Smooth muscle cell (in vitro differentiated cells): Measurements from ENCODE around the gene KLHL15. TPM values are rescaled to one million over a fixed set of nuclear protein-coding genes. Genes with fewer than 3 reads are reported as not detected.

Experiments
- DNase-seq: peaks from one replicate; lab custom pipeline; 2025; ENCODE audit not compliant: unreplicated experiment; lab: John Stamatoyannopoulos, UW
- H2AFZ ChIP-seq: fragments of 200-600 bp; sonication (generic); 2 replicates; pipeline ENCODE4 v1.6.0; 2016; ENCODE audit warnings: antibody characterized with exemption, low read depth, mild to moderate bottlenecking
- H3F3A ChIP-seq: fragments of 200-600 bp; sonication (generic); 2 replicates; pipeline ENCODE4 v1.6.0; 2017; ENCODE audit warnings: antibody characterized with exemption, low read depth
- H3K27ac ChIP-seq: fragments of 200-600 bp; sonication (generic); 2 replicates; pipeline ENCODE4 v1.5.1; 2016; ENCODE audit warnings: low read depth, mild to moderate bottlenecking
- H3K27me3 ChIP-seq: fragments of 200-600 bp; sonication (generic); 2 replicates; pipeline ENCODE4 v1.6.1; 2016; ENCODE audit warnings: low read depth, mild to moderate bottlenecking
- H3K36me3 ChIP-seq: fragments of 200-600 bp; sonication (generic); 2 replicates; pipeline ENCODE4 v1.5.1; 2016; ENCODE audit warnings: low read depth
- H3K4me1 ChIP-seq: fragments of 200-600 bp; sonication (generic); 2 replicates; pipeline ENCODE4 v1.5.1; 2016; ENCODE audit warnings: low read depth
- H3K4me2 ChIP-seq: fragments of 200-600 bp; sonication (generic); 2 replicates; pipeline ENCODE4 v1.6.0; 2016; ENCODE audit warnings: mild to moderate bottlenecking
- H3K4me3 ChIP-seq: fragments of 200-600 bp; sonication (generic); 2 replicates; pipeline ENCODE4 v1.5.1; 2016; ENCODE audit warnings: mild to moderate bottlenecking
- H3K79me2 ChIP-seq: fragments of 200-600 bp; sonication (generic); 2 replicates; pipeline ENCODE4 v1.6.0; 2016; ENCODE audit warnings: low read depth, mild to moderate bottlenecking
- H3K9ac ChIP-seq: fragments of 200-600 bp; sonication (generic); 2 replicates; pipeline ENCODE4 v1.6.0; 2016; ENCODE audit warnings: low read depth
- H3K9me3 ChIP-seq: fragments of 200-600 bp; sonication (generic); replicated peaks from 2 replicates; pipeline ENCODE4 v1.5.1; 2016; ENCODE audit warnings: low read depth
- H4K20me1 ChIP-seq: fragments of 200-600 bp; sonication (generic); 2 replicates; pipeline ENCODE4 v1.6.0; 2016; ENCODE audit warnings: low read depth
- WGBS: methylation state at CpG from one replicate; pipeline ENCODE4 v1.1.7; 2016; ENCODE audit warnings: low lambda C conversion rate; 5-methylcytosine and 5-hydroxymethylcytosine counted together
- polyA plus RNA-seq: library from polyadenylated mRNA; unstranded; fragments of >200 nt; fragmentation: Nextera tagmentation; extraction: Ambion mirVana; gene quantifications from 2 replicates; pipeline ENCODE4 v1.2.1, GENCODE V29; 2016
- total RNA-seq: library from RNA; depleted of rRNA; stranded (reverse); fragments of >200 nt; gene quantifications from 2 replicates; pipeline ENCODE4 v1.2.3, GENCODE V29; 2014
- TF ChIP-seq, protein P1 (sequence below): fragments of 200-600 bp; sonication (generic); IDR thresholded peaks from 2 replicates; pipeline ENCODE4 v1.5.1; 2017; ENCODE audit warnings: borderline replicate concordance, mild to moderate bottlenecking, antibody characterized with exemption; ENCODE audit not compliant: insufficient read depth, poor library complexity, severe bottlenecking

KLHL15 gene
- total and polyA plus RNA-seq, 2 experiments from 2014 or later = 16.8 to 53.3 TPM

DNA sequence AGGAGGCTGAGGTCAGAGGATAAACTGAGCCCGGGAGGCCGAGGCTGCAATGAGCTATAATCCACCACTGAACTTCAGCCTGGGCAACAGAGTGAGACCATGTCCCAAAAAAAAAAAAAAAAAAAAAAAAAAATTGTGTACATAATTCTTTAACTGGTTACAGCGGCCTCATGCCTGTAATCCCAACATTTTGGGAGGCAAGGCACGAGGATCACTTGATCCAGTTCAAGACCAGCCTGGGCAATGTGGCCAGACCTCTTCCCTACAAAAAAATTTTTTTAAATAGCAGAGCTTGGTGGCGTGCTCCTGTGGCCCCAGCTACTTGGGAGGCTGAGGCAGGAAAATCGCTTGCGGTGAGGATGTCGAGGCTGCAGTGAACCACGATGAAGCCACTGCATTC lies 9.3 kb downstream of the KLHL15 start:
- Histone ChIP-seq H3K4me1 (peaks cover 11% of the 10 kb centered on the region), H3K27ac (no peak overlapping the region), H3K4me3 (no peak overlapping the region), H4K20me1 (peaks cover 94% of the 10 kb centered on the region), H3K27me3 (no peaks in the 10 kb centered on the region), H3K9ac (no peak overlapping the region), H3K4me2 (no peak overlapping the region), H3K36me3 (no peaks in the 10 kb centered on the region), H3K9me3 (no peaks in the 10 kb centered on the region), H3K79me2 (peaks cover 100% of the 10 kb centered on the region), H2AFZ (no peak overlapping the region), H3F3A (no peaks in the 10 kb centered on the region)
- 97% methylated on average over 9 of the region's 9 CpGs for WGBS
- TF ChIP-seq, protein P1, sequence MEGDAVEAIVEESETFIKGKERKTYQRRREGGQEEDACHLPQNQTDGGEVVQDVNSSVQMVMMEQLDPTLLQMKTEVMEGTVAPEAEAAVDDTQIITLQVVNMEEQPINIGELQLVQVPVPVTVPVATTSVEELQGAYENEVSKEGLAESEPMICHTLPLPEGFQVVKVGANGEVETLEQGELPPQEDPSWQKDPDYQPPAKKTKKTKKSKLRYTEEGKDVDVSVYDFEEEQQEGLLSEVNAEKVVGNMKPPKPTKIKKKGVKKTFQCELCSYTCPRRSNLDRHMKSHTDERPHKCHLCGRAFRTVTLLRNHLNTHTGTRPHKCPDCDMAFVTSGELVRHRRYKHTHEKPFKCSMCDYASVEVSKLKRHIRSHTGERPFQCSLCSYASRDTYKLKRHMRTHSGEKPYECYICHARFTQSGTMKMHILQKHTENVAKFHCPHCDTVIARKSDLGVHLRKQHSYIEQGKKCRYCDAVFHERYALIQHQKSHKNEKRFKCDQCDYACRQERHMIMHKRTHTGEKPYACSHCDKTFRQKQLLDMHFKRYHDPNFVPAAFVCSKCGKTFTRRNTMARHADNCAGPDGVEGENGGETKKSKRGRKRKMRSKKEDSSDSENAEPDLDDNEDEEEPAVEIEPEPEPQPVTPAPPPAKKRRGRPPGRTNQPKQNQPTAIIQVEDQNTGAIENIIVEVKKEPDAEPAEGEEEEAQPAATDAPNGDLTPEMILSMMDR = no peak
- no peak for DNase-seq

DNA sequence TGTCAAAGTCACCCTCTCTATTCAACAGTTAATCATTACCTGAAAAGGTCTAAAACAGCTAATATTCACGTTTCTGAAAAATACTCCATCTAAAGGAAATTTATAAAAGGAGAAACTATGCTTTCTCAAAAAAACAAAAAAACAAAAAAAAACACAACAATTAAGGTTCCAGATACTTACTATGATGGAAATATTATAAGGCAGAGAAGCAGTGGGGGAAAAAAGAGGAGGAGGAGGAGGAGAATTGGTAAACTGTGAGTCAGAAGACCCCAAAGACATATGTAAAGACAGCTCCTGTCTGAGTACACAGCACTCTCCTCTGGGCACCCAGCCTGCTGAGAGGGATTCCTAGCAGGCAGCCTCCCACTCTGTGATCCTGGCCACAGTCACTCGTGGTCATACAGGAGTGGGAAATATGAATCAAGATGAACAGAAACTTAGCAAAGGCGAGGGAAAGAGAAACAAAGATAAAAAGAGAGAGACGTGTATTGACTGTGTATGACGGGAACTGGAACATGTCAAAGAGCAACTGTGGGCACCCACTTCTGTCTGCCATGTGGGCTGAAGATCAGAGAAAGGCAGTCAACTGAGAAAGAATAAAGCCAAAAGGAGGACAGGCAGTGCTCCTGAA lies 12.5 kb downstream of the KLHL15 start:
- no peak overlapping the region for H3K9ac ChIP-seq
- H3K79me2 ChIP-seq = peaks cover 100% of the 10 kb centered on the region
- H2AFZ ChIP-seq = no peak overlapping the region
- no peaks in the 10 kb centered on the region for H3K36me3 ChIP-seq
- 40% methylated on average over 5 of the region's 5 CpGs for WGBS
- TF ChIP-seq, protein P1 = no peak
- no peak for DNase-seq
- H3K9me3 ChIP-seq = no peaks in the 10 kb centered on the region
- H3K4me1 ChIP-seq = no peaks in the 10 kb centered on the region
- H3K27me3 ChIP-seq = no peaks in the 10 kb centered on the region
- peak overlapping the region; percentile 29 for H3K4me2 ChIP-seq
- no peak overlapping the region for H3K4me3 ChIP-seq
- peaks cover 97% of the 10 kb centered on the region for H4K20me1 ChIP-seq
- H3K27ac ChIP-seq = peak overlapping the region; percentile 33
- no peaks in the 10 kb centered on the region for H3F3A ChIP-seq

DNA sequence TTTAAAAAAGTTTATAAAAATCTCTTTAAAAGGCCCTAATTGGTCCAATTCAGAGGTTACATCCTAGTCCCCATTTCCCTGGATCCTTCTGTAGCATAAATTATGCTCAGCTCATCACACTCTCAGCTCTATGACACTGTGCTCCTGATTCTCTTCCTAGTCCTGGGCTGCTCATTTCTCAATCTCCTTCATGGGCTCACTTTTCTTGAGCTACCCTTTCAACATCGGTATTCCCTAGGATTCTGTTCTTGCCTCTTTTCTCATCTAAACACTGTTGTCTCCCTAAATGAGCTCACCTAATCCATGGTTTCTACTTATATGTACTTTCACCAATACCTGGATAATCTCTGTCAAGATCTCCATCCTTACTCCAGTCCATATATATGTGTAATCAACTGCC lies 14.7 kb downstream of the KLHL15 start:
- Histone ChIP-seq H2AFZ (no peak overlapping the region), H3K36me3 (no peaks in the 10 kb centered on the region), H3K27me3 (no peaks in the 10 kb centered on the region), H3K27ac (no peak overlapping the region), H3K4me3 (no peak overlapping the region), H3K79me2 (peaks cover 99% of the 10 kb centered on the region), H4K20me1 (peaks cover 97% of the 10 kb centered on the region), H3K9me3 (no peaks in the 10 kb centered on the region), H3K4me1 (no peaks in the 10 kb centered on the region), H3K9ac (no peak overlapping the region), H3F3A (no peaks in the 10 kb centered on the region), H3K4me2 (no peak overlapping the region)
- DNase-seq = no peak
- TF ChIP-seq, protein P1 = no peak
- WGBS = 100% methylated on average over 1 of the region's 1 CpG

DNA sequence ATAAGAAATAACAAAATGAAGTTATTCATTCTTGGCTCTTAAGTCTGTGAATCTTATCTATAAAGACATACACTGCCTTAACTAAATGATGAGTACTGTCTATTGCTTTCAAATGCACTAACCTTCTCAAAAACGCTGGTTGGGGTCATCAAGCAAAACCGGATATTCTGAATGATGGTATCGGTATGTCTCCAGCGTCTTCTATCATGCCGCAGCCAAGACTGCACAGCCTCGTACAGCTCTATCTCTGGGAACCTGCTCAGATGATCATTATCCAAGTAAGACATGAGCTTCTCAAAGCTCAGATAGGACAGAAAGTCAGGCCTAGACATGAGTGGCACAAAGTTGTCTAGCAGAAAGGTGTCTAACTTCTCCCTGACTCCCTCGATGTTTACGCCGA lies 21.1 kb downstream of the KLHL15 start:
- H2AFZ ChIP-seq = no peak overlapping the region
- WGBS = 94% methylated on average over 9 of the region's 9 CpGs
- no peaks in the 10 kb centered on the region for H3K9me3 ChIP-seq
- TF ChIP-seq, protein P1 = no peak
- H3K79me2 ChIP-seq = peaks cover 77% of the 10 kb centered on the region
- no peaks in the 10 kb centered on the region for H3K27me3 ChIP-seq
- no peaks in the 10 kb centered on the region for H3K4me1 ChIP-seq
- no peak for DNase-seq
- H3F3A ChIP-seq = no peaks in the 10 kb centered on the region
- peaks cover 15% of the 10 kb centered on the region for H3K36me3 ChIP-seq
- no peak overlapping the region for H3K4me3 ChIP-seq
- H4K20me1 ChIP-seq = peaks cover 65% of the 10 kb centered on the region
- no peak overlapping the region for H3K4me2 ChIP-seq
- no peak overlapping the region for H3K9ac ChIP-seq
- H3K27ac ChIP-seq = no peak overlapping the region
